Peyer's patch (tissue), 4 donors: Measurements from ENCODE around the gene AQP12B.

ENCODE experiments used
- POLR2A ChIP-seq, 2 donors: fragments of 450-650 bp; IDR thresholded peaks; one replicate each; pipeline ENCODE4 v1.5.1; 2017; ENCODE audit warnings: antibody characterized with exemption in 2 of 2, mild to moderate bottlenecking in 2 of 2, moderate library complexity in 2 of 2
- TF ChIP-seq, protein P1 (sequence below), 6 experiments: fragments of 450-650 bp in 4 of 6; fragments of 200-600 bp in 2 of 6; sonication (generic) in 1 of 6; IDR thresholded peaks; one replicate each; pipeline ENCODE4 v1.5.1; 2017 to 2019; ENCODE audit warnings: antibody characterized with exemption in 6 of 6, mild to moderate bottlenecking in 3 of 6, moderate library complexity in 1 of 6

DNA sequence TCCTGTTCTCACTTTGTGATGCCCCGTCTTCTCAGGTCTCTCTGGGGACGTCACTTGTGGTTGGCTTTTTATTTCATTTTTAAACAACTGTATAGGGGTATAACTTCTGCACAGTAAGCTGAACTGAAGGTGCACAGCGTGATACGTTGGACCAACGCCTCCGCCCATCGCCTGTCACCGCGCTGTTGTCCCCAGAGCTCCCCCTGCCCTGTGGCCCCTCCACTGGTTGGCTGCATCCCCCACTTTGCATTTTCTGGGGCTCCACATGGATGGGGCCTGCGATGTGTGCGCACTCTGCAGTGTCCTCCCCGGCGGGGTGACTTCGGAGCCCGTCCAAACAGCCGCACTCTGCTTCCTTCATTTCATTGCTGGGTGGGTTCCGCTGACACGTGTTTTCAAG is 43.1 kb downstream of the AQP12B start:
- TF ChIP-seq POLR2A (IDR thresholded peaks at IDR 0.05), result no peak
- TF ChIP-seq, protein P1, sequence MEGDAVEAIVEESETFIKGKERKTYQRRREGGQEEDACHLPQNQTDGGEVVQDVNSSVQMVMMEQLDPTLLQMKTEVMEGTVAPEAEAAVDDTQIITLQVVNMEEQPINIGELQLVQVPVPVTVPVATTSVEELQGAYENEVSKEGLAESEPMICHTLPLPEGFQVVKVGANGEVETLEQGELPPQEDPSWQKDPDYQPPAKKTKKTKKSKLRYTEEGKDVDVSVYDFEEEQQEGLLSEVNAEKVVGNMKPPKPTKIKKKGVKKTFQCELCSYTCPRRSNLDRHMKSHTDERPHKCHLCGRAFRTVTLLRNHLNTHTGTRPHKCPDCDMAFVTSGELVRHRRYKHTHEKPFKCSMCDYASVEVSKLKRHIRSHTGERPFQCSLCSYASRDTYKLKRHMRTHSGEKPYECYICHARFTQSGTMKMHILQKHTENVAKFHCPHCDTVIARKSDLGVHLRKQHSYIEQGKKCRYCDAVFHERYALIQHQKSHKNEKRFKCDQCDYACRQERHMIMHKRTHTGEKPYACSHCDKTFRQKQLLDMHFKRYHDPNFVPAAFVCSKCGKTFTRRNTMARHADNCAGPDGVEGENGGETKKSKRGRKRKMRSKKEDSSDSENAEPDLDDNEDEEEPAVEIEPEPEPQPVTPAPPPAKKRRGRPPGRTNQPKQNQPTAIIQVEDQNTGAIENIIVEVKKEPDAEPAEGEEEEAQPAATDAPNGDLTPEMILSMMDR (IDR thresholded peaks at IDR 0.05), result no peak
